HAP-1 (cell line): Measurements from ENCODE around the gene ATP2A2.
"Not testable (repeated sequence)": the region's sequence is repeated elsewhere in the genome, so short reads cannot be mapped to it uniquely, and the experiment has no call there.

Experiments
- DNase-seq, 2 experiments: peaks; one replicate each; pipeline ENCODE4 v3.0.0-alpha.2; 2016 to 2020; ENCODE audit warnings: low spot score in 2 of 2
- H3K27me3 ChIP-seq: fragments of 250-450 bp; sonication (Bioruptor Pico); 2 replicates; pipeline ENCODE4 v1.5.1; 2020; ENCODE audit warnings: low read depth, mild to moderate bottlenecking, moderate library complexity
- H3K36me3 ChIP-seq: fragments of 250-450 bp; sonication (Bioruptor Pico); replicated peaks from 2 replicates; pipeline ENCODE4 v1.5.1; 2020; ENCODE audit warnings: mild to moderate bottlenecking
- H3K4me1 ChIP-seq: fragments of 250-450 bp; sonication (Bioruptor Pico); 2 replicates; pipeline ENCODE4 v1.5.1; 2020; ENCODE audit warnings: mild to moderate bottlenecking
- H3K4me3 ChIP-seq: fragments of 250-450 bp; sonication (Bioruptor Pico); 2 replicates; pipeline ENCODE4 v1.5.1; 2020; ENCODE audit warnings: mild to moderate bottlenecking, moderate library complexity
- H3K9me3 ChIP-seq: fragments of 250-450 bp; sonication (Bioruptor Pico); 2 replicates; pipeline ENCODE4 v1.5.1; 2020; ENCODE audit warnings: mild to moderate bottlenecking, moderate library complexity
- in situ Hi-C: fragments of 300-500 bp; cut with MboI; formaldehyde crosslinking; loops from 3 replicates; pipeline ENCODE4 v1.14.3; 2020; ENCODE audit warnings: low sequenced_read_pairs, inconsistent platforms, mixed read lengths

The ATP2A2 gene

GRCh38 chr12:110329710-110330109, 48.7 kb downstream of the ATP2A2 start:
- H3K36me3 ChIP-seq = peaks cover 86% of the 10 kb centered on the region
- no peaks in the 10 kb centered on the region for H3K27me3 ChIP-seq
- no peak for DNase-seq
- in situ Hi-C loops = no loop called here
- no peak overlapping the region for H3K4me3 ChIP-seq
- H3K9me3 ChIP-seq = no peaks in the 10 kb centered on the region
- no peaks in the 10 kb centered on the region for H3K4me1 ChIP-seq

DNA sequence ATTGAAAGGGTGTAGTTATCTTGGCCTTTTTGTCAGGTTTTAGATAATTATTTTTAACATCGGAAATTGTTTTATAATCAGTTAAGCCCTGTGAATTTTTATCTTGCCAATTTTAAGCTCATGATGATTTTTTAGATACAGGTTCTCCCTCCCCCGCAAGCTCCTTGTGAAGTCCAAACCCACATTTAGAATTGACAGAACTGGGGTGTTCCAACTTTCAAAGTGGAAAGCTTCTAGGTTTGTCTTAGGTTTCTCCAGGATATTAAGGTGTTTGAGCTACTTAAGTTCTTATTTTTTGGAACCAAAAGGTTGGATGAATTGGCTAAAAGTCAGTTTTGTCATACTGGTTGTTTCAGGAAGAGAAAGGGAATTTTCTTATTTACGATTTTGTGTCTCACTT, 49.1 kb downstream of the ATP2A2 start:
- Histone ChIP-seq H3K9me3 (no peaks in the 10 kb centered on the region), H3K4me3 (no peak overlapping the region), H3K36me3 (peaks cover 90% of the 10 kb centered on the region), H3K27me3 (no peaks in the 10 kb centered on the region), H3K4me1 (no peaks in the 10 kb centered on the region)
- DNase-seq = no peak
- in situ Hi-C loops = no loop called here

DNA sequence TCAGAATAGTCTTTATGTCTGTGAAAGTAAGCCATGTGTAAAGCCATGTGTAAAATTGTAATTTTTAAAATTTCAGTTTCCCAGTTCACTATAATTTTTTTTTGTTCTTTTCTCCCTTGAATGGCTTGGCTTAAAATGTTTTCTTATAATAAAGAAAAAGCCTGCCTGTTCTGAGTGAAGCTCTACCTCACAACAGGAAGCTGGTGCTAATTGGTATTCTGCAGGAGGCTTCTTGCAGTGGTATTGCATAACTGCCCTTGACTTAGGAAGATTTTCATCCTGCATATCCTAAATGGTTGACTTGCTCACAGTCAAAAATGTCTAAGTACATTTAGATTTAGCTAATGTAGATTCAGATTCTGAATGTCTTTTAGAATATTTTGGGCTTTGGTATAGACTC, 49.5 kb downstream of the ATP2A2 start:
- no peaks in the 10 kb centered on the region for H3K27me3 ChIP-seq
- H3K9me3 ChIP-seq = no peaks in the 10 kb centered on the region
- no peak overlapping the region for H3K4me3 ChIP-seq
- in situ Hi-C loops = no loop called here
- no peaks in the 10 kb centered on the region for H3K4me1 ChIP-seq
- H3K36me3 ChIP-seq = peaks cover 93% of the 10 kb centered on the region
- DNase-seq = no peak

- no peak for DNase-seq
- Histone ChIP-seq H3K36me3 (peaks cover 93% of the 10 kb centered on the region), H3K9me3 (no peaks in the 10 kb centered on the region), H3K4me1 (no peaks in the 10 kb centered on the region), H3K4me3 (no peak overlapping the region), H3K27me3 (no peaks in the 10 kb centered on the region)
- in situ Hi-C loops = no loop called here
Measured at GRCh38 chr12:110333201-110333600, 52.2 kb downstream of the ATP2A2 start.

- H3K4me1 ChIP-seq = no peaks in the 10 kb centered on the region
- H3K4me3 ChIP-seq = no peak overlapping the region
- H3K36me3 ChIP-seq = peaks cover 95% of the 10 kb centered on the region
- in situ Hi-C loops = no loop called here
- DNase-seq = no peak
- H3K27me3 ChIP-seq = no peaks in the 10 kb centered on the region; the same call in 1 of the 2 replicates
- no peaks in the 10 kb centered on the region for H3K9me3 ChIP-seq
Measured at GRCh38 chr12:110335481-110336045, 54.5 kb downstream of the ATP2A2 start.

- Histone ChIP-seq H3K4me1 (no peaks in the 10 kb centered on the region), H3K36me3 (peaks cover 100% of the 10 kb centered on the region), H3K4me3 (no peak overlapping the region), H3K9me3 (no peaks in the 10 kb centered on the region), H3K27me3 (no peaks in the 10 kb centered on the region; the same call in 1 of the 2 replicates)
- no peak for DNase-seq
- in situ Hi-C loops = no loop called here
Measured at GRCh38 chr12:110337912-110338710, 57.1 kb downstream of the ATP2A2 start.

DNA sequence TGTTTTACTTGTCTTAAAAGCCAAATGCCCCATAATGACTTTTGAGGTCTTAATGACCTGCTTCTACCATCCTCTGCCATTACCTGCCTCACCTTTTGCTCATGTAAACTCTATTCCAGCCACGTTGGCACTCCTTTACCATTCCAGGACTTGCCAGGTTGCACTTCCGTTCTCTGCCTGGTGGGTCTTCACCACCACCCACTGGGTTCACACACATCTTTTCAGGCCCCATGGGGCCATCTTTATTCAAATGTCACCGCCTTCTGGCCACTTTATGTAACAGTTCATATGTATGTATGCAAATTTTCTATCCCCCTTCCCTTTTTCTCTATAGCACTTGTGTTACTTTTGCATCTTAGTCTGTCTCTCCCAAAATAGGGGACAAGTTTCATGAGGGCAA, 57.7 kb downstream of the ATP2A2 start:
- Histone ChIP-seq H3K4me3 (no peak overlapping the region), H3K4me1 (no peaks in the 10 kb centered on the region), H3K27me3 (no peaks in the 10 kb centered on the region; the same call in 1 of the 2 replicates), H3K9me3 (no peaks in the 10 kb centered on the region), H3K36me3 (peaks cover 100% of the 10 kb centered on the region)
- in situ Hi-C loops = no loop called here
- DNase-seq = peak in 1 of 2 experiments; percentile 41

- in situ Hi-C loops = no loop called here
- no peak for DNase-seq
- H3K9me3 ChIP-seq = no peaks in the 10 kb centered on the region
- no peaks in the 10 kb centered on the region; the same call in 1 of the 2 replicates for H3K27me3 ChIP-seq
- H3K4me3 ChIP-seq = no peak overlapping the region
- no peaks in the 10 kb centered on the region for H3K4me1 ChIP-seq
- peaks cover 100% of the 10 kb centered on the region for H3K36me3 ChIP-seq
Measured at GRCh38 chr12:110339184-110339952, 58.3 kb downstream of the ATP2A2 start.

- in situ Hi-C loops, H3K27me3 ChIP-seq, DNase-seq, H3K4me1 ChIP-seq, H3K9me3 ChIP-seq, H3K4me3 ChIP-seq: not testable (repeated sequence)
- H3K36me3 ChIP-seq = peaks cover 100% of the 10 kb centered on the region
Measured at GRCh38 chr12:110340261-110340660, 59.2 kb downstream of the ATP2A2 start.

- H3K36me3 ChIP-seq = peaks cover 100% of the 10 kb centered on the region
- in situ Hi-C loops = no loop called here
Measured at GRCh38 chr12:110340706-110341105, 59.7 kb downstream of the ATP2A2 start.

DNA sequence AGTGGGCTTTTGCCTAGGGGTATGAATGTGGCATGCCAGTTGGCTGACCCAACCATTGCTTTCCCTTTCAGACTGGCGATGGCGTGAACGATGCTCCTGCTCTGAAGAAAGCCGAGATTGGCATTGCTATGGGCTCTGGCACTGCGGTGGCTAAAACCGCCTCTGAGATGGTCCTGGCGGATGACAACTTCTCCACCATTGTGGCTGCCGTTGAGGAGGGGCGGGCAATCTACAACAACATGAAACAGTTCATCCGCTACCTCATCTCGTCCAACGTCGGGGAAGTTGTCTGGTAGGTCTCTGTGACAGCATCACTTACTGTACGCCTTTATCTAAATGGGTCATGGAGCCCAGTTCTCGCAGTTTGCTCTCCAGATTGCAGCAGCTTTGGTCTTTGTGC, 61.1 kb downstream of the ATP2A2 start:
- peaks cover 98% of the 10 kb centered on the region for H3K36me3 ChIP-seq
- in situ Hi-C loops = no loop called here
- H3K4me1 ChIP-seq = no peaks in the 10 kb centered on the region
- no peak overlapping the region for H3K4me3 ChIP-seq
- no peaks in the 10 kb centered on the region; the same call in 1 of the 2 replicates for H3K27me3 ChIP-seq
- no peaks in the 10 kb centered on the region for H3K9me3 ChIP-seq
- no peak for DNase-seq

More at GRCh38 chr12:110340706-110341105, 59.7 kb downstream of the ATP2A2 start:
- DNase-seq = no peak
- Histone ChIP-seq H3K27me3 (no peaks in the 10 kb centered on the region; the same call in 1 of the 2 replicates), H3K4me1 (no peaks in the 10 kb centered on the region), H3K9me3 (no peaks in the 10 kb centered on the region), H3K4me3 (no peak overlapping the region)

- no peak for DNase-seq
- Histone ChIP-seq H3K4me3 (no peak overlapping the region), H3K4me1 (no peaks in the 10 kb centered on the region), H3K36me3 (peaks cover 98% of the 10 kb centered on the region), H3K9me3 (no peaks in the 10 kb centered on the region), H3K27me3 (no peaks in the 10 kb centered on the region; the same call in 1 of the 2 replicates)
- in situ Hi-C loops = no loop called here
Measured at GRCh38 chr12:110343114-110343513, 62.1 kb downstream of the ATP2A2 start.

DNA sequence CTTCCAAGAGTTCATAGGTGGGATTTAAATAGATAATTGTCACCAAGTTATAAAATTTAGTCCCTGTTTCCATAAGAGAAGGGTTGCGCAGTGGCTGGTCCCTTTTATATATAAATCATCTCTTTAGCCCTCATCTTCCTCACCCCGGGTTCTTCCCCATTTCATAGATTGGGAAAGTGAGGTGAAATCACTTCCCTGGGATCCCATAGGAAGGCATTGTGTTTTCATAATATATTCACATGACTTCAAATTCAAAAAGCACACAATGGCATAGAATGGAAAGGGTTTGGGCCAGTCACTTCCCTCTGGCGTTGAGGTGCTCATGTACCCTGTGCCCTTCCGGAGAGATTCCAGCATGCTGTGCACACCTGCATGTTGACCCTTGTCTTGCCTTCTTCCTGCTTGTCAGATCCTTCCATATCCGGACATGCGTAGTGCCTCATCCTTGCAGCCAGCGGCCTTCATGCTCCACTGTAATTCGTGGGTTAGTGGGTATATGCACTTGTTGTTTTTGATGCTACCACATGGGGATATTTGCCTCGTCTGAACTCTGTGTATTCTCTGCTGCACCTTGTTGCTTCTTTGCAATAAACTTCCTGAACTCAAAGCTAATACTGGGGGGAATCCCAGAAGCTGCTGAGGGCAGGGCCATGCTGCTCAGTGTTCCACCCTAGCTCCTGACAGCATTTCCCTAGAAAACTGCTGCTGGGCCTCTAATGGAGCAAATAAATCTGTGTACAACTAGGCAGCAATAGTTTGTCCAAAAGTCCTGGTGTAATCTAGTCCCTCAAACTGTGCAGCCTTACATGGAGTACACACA, 62.9 kb downstream of the ATP2A2 start:
- Histone ChIP-seq H3K27me3 (no peaks in the 10 kb centered on the region; the same call in 1 of the 2 replicates), H3K4me1 (no peaks in the 10 kb centered on the region), H3K4me3 (no peak overlapping the region), H3K9me3 (no peaks in the 10 kb centered on the region), H3K36me3 (peaks cover 98% of the 10 kb centered on the region)
- in situ Hi-C loops = no loop called here
- no peak for DNase-seq
